HCT116 (cell line): ENCODE measurements around the gene LRP1.

Experiments used
- EZH2 ChIP-seq: fragments of 200-600 bp; sonication (generic); IDR thresholded peaks from 2 replicates; pipeline ENCODE4 v1.6.1; 2017; ENCODE audit warnings: antibody characterized with exemption, mixed run types
- POLR2A ChIP-seq: IDR thresholded peaks from 2 replicates; pipeline ENCODE4 v1.7.0; 2011; ENCODE audit warnings: borderline replicate concordance; ENCODE audit not compliant: insufficient read depth, insufficient read length; ENCODE audit errors: extremely low read depth
- POLR2AphosphoS5 ChIP-seq: IDR thresholded peaks from 2 replicates; pipeline ENCODE4 v1.6.1; 2011; ENCODE audit warnings: mild to moderate bottlenecking, low read depth, low read length, moderate library complexity
- RAD21 ChIP-seq: IDR thresholded peaks from 2 replicates; pipeline ENCODE4 v1.6.1; 2012; ENCODE audit warnings: low read depth, mild to moderate bottlenecking
- SP1 ChIP-seq: IDR thresholded peaks from 2 replicates; pipeline ENCODE4 v1.6.1; 2012; ENCODE audit warnings: low read depth

- no peak for TF ChIP-seq POLR2AphosphoS5
- no peak for TF ChIP-seq SP1
- TF ChIP-seq RAD21: no peak
- TF ChIP-seq EZH2: no peak
- TF ChIP-seq POLR2A: no peak
These were observed 36.8 kb downstream of the LRP1 start for GRCh38 chr12:57164966-57165625.
